Panc1 (cell line): ENCODE data around the gene WSB1. TPM values are rescaled to one million over a fixed set of nuclear protein-coding genes. Genes with fewer than 3 reads are reported as not detected.
"Not testable (repeated sequence)": the region's sequence is repeated elsewhere in the genome, so short reads cannot be mapped to it uniquely, and the experiment has no call there.

Experiments
- ATAC-seq: fragments of 200-7000 bp; cut with Tn5 transposase; 2 replicates; pipeline ENCODE4 v1.9.1; 2020; ENCODE audit warnings: mild to moderate bottlenecking, moderate library complexity
- BruUV-seq: library from RNA; stranded (reverse); fragments of 400-500 nt; replicated peaks from 2 replicates; lab custom pipeline; 2021; lab: Mats Ljungman, UMichigan
- CTCF ChIA-PET: fragments of 300-600 bp; sonication (Branson Sonifier 250); formaldehyde crosslinking; loops from one replicate; lab custom pipeline; 2022; ENCODE audit warnings: antibody characterized with exemption; lab: Charles Lee
- POLR2A ChIA-PET: fragments of 300-600 bp; sonication (Branson Sonifier 250); formaldehyde crosslinking; loops from one replicate; lab custom pipeline; 2022; ENCODE audit warnings: antibody characterized with exemption; lab: Charles Lee
- DNase-seq: peaks from one replicate; pipeline ENCODE4 v3.0.0-alpha.2; 2010; ENCODE audit warnings: low read depth, low spot score
- H3K27ac ChIP-seq: 2 replicates; pipeline ENCODE4 v1.5.1; 2011; ENCODE audit warnings: mild to moderate bottlenecking, low read length, inconsistent platforms
- H3K27me3 ChIP-seq: fragments of 200-500 bp; sonication (Bioruptor generic); 2 replicates; pipeline ENCODE4 v1.6.0; 2014; ENCODE audit warnings: low read length, inconsistent platforms; ENCODE audit not compliant: control insufficient read depth, insufficient read depth
- H3K36me3 ChIP-seq: fragments of 200-500 bp; sonication (Bioruptor generic); 2 replicates; pipeline ENCODE4 v1.5.1; 2014; ENCODE audit warnings: inconsistent platforms, mild to moderate bottlenecking, low read length, moderate library complexity; ENCODE audit not compliant: control insufficient read depth, insufficient read depth
- H3K4me1 ChIP-seq: 2 replicates; pipeline ENCODE4 v1.5.1; 2011; ENCODE audit warnings: inconsistent platforms, mild to moderate bottlenecking, low read length, moderate library complexity; ENCODE audit not compliant: control insufficient read depth, insufficient read depth
- H3K4me3 ChIP-seq, 2 experiments: 2 replicates each; pipeline ENCODE4 v1.5.1; 2011 to 2012; ENCODE audit warnings: low read depth in 2 of 2, low read length in 2 of 2, mild to moderate bottlenecking in 2 of 2, inconsistent platforms in 1 of 2, moderate library complexity in 1 of 2
- H3K9me3 ChIP-seq: fragments of 200-500 bp; sonication (Bioruptor generic); 2 replicates; pipeline ENCODE4 v1.5.1; 2014; ENCODE audit warnings: low read depth, mild to moderate bottlenecking, inconsistent platforms, low read length, moderate library complexity; ENCODE audit not compliant: control insufficient read depth, insufficient read depth
- CTCF ChIP-seq: fragments of 450-650 bp; IDR thresholded peaks from 2 replicates; pipeline ENCODE4 v1.5.1; 2017; ENCODE audit warnings: mild to moderate bottlenecking
- POLR2AphosphoS5 ChIP-seq: IDR thresholded peaks from 2 replicates; pipeline ENCODE4 v1.6.1; 2012; ENCODE audit warnings: mild to moderate bottlenecking, low read depth, low read length, moderate library complexity
- REST ChIP-seq, 2 experiments: IDR thresholded peaks; 2 replicates each; pipeline ENCODE4 v1.6.1; 2011 to 2012; ENCODE audit warnings: low read depth in 2 of 2, control low read depth in 1 of 2, low read length in 1 of 2, mild to moderate bottlenecking in 1 of 2, moderate library complexity in 1 of 2; ENCODE audit not compliant: insufficient read depth in 1 of 2
- SIN3A ChIP-seq: IDR thresholded peaks from 2 replicates; pipeline ENCODE4 v1.6.1; 2012; ENCODE audit warnings: low read depth, mild to moderate bottlenecking, low read length, moderate library complexity, borderline replicate concordance; ENCODE audit not compliant: insufficient read depth
- TCF7L2 ChIP-seq: IDR thresholded peaks from 2 replicates; pipeline ENCODE4 v1.6.1; 2011; ENCODE audit warnings: mild to moderate bottlenecking, low read depth, low read length, inconsistent platforms
- in situ Hi-C: cut with HindIII; loops from 2 replicates; pipeline ENCODE4 v1.10.0; 2016; ENCODE audit warnings: low sequenced_read_pairs, low pct_unique_long_range_greater_than_20kb
- intact Hi-C: fragments of 100-400 bp; cut with micrococcal nuclease; formaldehyde crosslinking; loops from one replicate; pipeline ENCODE4 v1.10.0; 2022; ENCODE audit not compliant: unreplicated experiment
- total RNA-seq: library from RNA; stranded (reverse); gene quantifications from one replicate; pipeline ENCODE4 v1.2.1, GENCODE V29; 2021; ENCODE audit not compliant: unreplicated experiment

The WSB1 gene
- total RNA-seq, 1 experiment from 2014 or later: 114 TPM

GRCh38 chr17:27247071-27247957 lies 46.6 kb upstream of the WSB1 start:
- intact Hi-C loops (loop anchor here (5.0 to 10.0 kb wide), 2 partner anchors 45 to 53 kb away; partner anchors contain the start of gene WSB1), in situ Hi-C loops (loop anchor here (25.0 kb wide), 1 partner anchor 90 kb away; no protein-coding TSS in a partner anchor)
- Histone ChIP-seq H3K4me1 (peaks cover 18% of the 10 kb centered on the region), H3K9me3 (no peaks in the 10 kb centered on the region), H3K27ac (no peak overlapping the region), H3K4me3 (no peak overlapping the region), H3K36me3 (no peaks in the 10 kb centered on the region), H3K27me3 (no peaks in the 10 kb centered on the region)
- TF ChIP-seq REST (IDR thresholded peaks at IDR 0.05; ENCODE audit: insufficient read depth in 1 of 2, low read depth in 2 of 2, low read length in 1 of 2): no peak
- TF ChIP-seq CTCF: no peak
- no peak for TF ChIP-seq POLR2AphosphoS5
- no peak for TF ChIP-seq SIN3A
- TF ChIP-seq TCF7L2: no peak
- ChIA-PET CTCF (no interaction called here), POLR2A (no interaction called here)
- peak; percentile 52 for ATAC-seq
- no peak for DNase-seq
- BruUV-seq: no TSS peak

GRCh38 chr17:27247958-27248342 lies 46.0 kb upstream of the WSB1 start:
- ChIA-PET POLR2A (no interaction called here), CTCF (no interaction called here)
- Histone ChIP-seq H3K27ac (no peak overlapping the region), H3K4me3 (no peak overlapping the region), H3K4me1 (peaks cover 18% of the 10 kb centered on the region), H3K9me3 (no peaks in the 10 kb centered on the region), H3K36me3 (no peaks in the 10 kb centered on the region), H3K27me3 (no peaks in the 10 kb centered on the region)
- intact Hi-C loops (loop anchor here (5.0 to 10.0 kb wide), 2 partner anchors 44 to 53 kb away; partner anchors contain the start of gene WSB1), in situ Hi-C loops (loop anchor here (25.0 kb wide), 1 partner anchor 89 kb away; no protein-coding TSS in a partner anchor)
- no TSS peak for BruUV-seq
- ATAC-seq: no peak
- no peak for DNase-seq
- TF ChIP-seq SIN3A (no peak), CTCF (no peak), REST (IDR thresholded peaks at IDR 0.05; ENCODE audit: insufficient read depth in 1 of 2, low read depth in 2 of 2, low read length in 1 of 2) (no peak), POLR2AphosphoS5 (no peak), TCF7L2 (no peak)

- H3K27me3 ChIP-seq, H3K9me3 ChIP-seq, in situ Hi-C loops, H3K36me3 ChIP-seq, H3K27ac ChIP-seq, ATAC-seq, POLR2A ChIA-PET, H3K4me1 ChIP-seq, H3K4me3 ChIP-seq, BruUV-seq, intact Hi-C loops, CTCF ChIA-PET, DNase-seq: not testable (repeated sequence)
Measured at GRCh38 chr17:27250791-27251190, 43.1 kb upstream of the WSB1 start.
